GM21360 (cell line): ENCODE data around the gene EHHADH.

Experiments
- ATAC-seq: cut with Tn5 transposase; IDR thresholded peaks from one replicate; pipeline ENCODE4 v1.9.1; 2021; ENCODE audit warnings: mild to moderate bottlenecking, moderate library complexity; ENCODE audit not compliant: unreplicated experiment

The EHHADH gene

DNA sequence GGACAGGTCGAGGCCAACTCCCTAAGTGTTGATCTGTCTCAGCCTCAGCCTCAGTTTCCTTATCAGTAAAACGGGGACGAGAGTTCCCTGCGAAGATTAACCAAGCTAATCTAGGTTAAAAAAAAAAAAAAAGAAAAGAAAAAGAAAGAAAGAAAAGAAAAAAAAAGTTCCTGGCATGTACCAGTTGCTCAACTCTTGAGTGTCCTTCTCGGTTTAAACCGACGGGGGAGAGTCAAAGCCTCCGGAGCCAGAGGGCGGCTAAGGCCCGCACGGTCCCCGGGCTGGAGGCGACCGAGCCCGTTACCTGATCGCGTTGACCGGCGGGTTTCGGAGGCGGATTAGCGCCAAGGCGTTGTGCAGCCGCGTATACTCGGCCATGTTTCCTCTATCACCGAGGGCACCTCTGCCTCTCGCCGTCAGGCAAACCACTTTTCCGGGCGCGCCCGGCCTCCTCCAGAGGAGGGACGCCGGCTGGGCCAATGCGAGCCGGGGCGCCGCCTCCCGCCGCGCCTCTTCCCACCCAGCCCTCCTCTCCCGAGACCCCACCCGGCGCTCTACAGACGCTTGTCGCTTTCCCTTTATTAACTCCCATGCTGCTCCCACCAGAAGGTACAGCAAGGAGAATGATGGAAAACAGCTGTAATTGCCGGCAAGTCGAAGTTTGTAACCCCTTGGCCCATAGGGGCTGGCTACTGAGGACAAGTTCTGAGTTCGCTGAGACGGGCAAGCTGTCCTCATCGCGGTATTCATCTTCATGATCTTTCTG, at the start of gene EHHADH:
Gene EHHADH, minus strand, starts transcription at position 405 of the 766 bp plus-strand sequence. Its CDS starts 27 bp downstream, at position 378.
- ATAC-seq = no peak

DNA sequence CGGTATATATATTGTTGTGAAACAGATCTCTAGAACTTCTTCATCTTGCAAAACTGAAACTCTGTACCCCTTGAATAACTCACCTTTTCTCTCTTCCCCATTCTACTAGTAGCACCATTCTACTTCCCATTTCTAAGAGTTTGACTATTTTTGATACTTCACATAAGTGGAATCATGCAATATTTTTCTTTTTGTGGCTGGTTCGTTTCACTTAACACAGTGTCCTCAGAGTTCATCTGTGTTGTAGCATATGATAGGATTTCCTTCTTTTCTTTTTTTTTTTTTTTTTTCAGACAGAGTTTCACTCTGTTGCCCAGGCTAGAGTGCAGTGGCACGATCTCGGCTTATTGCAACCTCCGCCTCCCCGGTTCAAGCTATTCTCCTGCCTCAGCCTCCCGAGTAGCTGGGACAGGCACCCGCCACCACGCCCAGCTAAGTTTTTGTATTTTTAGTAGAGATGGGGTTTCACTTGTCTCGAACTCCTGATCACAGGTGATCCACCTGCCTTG, 46.1 kb upstream of the EHHADH start:
- ATAC-seq = peak; percentile 84

DNA sequence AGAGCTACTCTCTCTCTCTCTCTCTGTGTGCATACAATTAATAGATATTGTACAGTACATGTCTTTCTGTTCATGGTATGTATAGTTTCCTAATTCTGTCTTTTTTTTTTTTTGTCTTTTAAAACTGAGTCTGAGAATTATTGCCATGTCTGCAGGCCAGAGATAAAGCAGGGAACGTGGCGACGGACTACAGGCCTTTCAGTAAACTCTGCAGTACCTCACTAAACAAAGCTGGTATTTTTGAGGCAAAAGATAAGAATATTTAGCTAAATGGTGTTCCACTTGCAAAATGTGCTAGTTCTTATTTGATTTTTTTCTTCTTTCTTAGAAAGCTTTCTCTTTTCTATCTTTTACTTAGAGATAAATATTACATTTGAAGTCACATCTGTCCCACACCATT, 44.0 kb upstream of the EHHADH start:
- ATAC-seq = no peak

DNA sequence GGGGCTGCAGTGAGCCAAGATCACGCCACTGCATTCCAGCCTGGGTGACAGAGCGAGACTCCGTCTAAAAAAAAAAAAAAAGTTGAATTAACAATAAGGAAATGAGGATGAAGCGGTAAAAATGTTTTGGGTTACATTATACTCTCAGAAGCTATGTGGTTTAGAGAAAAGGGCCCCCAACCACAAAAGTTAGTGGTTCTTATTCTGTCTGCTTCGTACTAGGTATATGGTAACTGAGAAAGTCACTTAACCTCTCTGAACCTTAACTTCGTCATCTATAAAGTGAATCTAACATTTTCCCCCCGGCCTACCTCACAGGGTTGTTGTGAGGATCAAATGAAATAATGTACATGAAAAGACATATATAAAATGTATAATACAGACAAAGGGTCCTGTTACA, 38.4 kb upstream of the EHHADH start:
- ATAC-seq = no peak

DNA sequence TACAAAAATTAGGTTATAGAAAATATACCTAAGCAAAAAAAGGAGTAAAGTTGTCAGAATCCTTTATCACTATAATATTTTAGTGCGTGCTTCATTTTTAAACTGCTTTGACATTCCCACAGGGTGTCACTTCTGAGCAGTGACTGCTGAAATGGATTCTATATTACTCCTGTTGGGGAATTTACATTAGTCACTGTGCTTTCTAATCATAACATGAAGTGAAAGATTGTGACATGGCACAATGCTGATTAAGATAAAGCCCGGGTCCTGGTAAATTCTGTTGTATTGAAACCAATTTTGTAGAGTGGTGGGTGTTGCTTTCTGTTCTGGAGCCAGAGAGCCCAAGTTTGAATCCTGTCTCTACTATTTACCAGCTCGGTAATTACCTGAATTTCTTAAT, 36.4 kb upstream of the EHHADH start:
- no peak for ATAC-seq

DNA sequence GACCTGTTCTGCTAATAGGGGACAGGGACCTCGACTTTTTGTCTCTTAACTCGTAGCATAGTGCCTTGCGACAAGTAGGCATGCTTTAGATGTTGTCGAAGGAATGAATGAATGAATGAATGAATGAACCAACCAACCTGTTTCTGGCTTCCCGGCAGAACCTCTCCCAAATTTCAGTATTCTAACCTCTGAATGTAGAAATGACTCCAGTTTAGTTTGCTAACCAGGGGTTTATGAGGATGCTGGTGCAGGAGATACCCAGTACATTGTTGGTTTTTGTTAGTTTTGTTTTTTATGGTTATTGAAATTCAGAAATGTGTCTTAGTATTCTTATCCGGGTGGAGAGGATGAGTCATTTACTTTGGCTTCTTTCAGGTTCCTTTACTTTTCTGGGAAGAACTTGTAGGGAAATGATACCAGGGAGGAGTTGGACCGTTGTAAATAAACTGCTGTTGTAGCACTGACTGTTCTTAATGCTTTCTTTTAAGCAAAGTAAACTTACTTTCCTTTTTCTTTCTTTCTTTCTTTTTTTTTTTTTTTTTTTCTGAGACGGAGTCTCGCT, 29.6 kb upstream of the EHHADH start:
- no peak for ATAC-seq

DNA sequence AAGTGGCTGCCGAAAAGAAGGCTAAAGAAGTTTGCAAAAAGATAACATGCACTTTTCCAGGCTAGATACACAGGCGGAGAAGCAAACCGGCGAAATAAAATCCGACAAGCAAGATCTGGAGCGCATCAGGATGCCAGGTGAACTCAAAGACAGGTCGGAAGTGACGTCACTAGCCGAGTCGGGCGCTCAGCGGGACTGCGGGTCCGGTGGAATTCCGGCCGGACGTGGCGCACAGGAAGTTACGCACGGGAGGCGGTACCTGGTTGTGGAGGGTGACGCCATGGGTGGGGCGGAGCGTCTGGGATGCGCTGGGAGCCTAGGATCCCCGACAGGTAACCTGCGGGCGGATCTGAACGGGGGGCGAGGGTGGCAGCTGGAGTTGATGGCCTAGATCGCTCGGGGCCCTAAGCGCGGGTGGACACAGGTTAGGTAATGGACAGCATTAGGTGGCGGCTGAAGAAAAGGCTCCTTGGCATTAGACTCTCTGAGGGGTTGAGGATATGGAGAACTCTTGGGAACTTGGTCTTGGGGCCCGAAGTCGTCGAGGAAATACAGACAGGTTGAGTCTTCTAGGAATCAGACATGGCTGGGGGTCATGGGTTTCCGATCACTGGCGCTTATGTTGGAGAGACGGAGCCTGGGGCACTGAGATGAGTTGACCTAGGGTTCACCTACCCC, 29.0 kb upstream of the EHHADH start:
- peak; percentile 91 for ATAC-seq

DNA sequence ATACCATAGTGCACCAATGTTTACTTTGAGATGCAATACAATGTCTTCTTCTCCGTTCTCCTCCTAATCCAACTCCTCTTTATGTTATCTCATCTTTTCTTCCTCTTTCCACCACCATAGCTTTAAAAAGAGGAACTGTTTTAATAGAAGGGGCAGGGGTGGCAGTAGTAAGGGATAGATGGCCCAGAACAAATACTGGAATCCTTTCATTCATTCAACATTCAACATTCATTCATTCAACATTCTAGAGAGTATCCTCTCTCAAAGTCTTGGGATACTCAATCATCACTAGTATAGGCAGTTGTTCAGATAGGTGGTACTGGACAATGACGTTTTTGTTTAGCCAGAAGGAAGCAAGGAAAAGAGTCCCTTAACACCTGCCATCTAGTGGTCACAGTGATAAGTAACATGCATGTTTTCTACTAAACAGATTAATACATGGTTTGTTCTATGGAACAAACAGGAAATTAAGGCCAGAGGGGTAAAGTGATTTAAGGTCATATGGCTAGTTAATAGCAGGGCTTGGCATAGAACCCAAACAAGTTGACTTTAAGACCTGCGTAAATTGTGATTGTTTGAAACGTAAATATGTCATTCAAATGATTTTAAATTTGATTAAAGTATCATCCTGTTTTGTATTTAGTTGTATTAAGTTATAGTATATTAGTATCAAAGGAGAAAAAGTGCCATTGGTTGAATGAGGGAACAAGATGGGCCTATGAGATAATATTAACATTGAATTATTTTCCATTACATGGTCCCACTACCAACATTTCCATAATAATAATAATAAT, 26.9 kb upstream of the EHHADH start:
- ATAC-seq = no peak

DNA sequence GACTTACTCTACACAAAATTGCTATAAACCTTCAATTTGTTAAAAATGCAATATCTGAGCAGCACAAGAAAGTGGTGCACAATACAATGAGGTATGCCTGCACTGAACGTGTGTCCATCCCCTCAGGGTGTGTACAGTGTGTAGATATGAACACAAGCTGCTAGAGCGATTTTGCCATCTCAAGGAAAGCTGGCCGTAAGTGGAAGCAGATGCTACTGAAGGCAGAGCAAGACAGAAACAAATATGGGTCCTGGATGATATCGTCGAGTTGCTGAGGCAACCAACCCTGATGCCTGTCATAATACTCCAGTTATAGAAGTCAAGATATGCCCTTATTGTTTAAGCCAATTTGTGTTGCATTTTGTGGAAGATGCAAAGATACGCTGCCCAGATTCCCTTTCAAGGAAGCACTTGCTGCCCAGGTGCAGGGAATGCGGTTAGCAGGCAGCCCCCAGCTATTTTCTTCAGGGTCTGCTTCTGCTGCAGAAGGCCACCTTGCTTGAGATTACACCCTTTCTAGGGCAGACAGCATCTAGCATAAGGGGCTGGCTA, 25.8 kb upstream of the EHHADH start:
- ATAC-seq = no peak

DNA sequence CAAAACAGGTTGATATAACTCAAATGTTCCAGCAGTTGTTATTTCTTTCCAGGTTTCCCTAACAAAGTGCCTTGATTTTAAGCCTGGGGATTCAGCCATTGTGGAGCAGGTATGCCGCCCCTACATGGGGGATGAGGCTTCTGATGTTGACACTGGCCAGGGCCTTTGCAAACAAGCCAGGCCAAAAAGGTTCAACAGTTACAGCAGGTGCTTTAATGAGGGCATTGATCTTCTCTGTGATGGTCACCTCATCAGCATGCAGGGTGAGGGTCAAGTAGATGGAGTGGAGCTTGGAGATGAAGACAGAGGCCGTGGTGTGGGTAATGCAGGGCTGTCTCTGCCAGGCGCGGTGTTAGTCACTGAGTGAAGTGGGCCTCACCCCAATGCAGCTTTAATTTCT, 22.6 kb upstream of the EHHADH start:
- no peak for ATAC-seq

DNA sequence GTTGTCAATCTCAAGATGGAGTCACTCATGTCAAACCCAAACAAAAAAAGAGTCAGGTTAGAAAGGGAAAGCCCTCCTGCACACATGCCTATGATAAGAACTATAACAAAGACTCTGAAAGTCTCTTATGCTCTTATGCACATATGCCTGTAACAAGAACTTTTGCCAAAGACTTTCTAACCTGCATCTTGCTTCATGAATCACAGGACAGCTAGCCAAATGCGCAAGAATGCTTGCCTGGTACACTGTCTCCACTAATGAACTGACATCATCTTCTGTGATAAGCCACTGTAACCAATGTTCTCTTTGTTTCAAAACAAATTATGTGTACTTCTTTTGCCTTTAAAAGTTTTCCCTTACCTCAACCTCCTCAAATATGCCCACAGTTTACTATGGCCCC, 18.2 kb upstream of the EHHADH start:
- no peak for ATAC-seq

DNA sequence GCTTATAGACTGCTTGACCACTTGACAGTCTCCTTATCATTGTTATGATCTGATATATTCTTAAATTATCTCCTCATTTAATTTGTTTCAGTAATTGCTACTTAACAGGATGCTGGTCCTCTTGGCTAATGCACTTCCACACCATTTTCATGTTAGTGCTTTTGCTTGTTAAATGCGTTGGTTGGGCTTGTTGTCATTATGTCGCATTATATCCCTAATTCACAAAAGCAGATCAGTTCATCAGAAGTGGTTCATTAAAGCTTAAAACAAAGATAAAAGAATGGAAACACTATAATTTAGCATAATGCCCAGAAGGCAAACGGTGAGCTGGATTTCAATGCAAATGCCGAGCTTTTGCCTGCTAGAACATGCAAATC, 17.1 kb upstream of the EHHADH start:
- no peak for ATAC-seq

DNA sequence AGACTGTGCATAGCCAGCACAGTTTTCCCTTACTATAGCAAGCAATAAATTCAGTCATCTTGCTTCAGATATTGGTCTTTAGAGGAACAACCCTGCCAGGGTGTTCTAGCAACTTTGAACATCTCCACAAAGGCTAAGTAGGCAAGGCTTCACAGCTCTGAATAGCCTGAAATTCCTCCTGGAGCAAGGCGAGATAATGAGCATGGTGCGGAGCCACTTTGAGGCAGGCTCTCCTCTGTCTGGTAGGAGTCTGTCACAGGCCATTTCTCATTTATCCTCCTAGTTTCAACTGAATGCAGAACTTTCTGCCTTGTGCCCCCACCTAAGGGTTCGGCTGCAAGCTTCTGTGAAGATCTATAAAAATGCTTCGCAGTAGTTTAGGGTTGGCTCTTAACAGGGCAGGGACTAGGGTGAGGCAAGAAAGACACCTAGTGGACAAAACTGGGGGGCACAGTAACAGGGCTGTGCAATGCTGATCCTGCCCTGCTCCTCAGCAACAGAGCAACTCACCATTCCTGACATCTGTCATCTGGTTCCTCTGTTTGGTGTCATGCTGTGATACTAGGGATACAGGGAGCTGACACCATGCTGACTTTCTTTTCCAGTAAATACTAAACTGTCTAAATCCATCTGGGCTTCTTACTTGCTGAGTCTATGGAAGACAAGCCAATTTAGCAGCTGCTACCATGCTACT, 16.6 kb upstream of the EHHADH start:
- no peak for ATAC-seq

DNA sequence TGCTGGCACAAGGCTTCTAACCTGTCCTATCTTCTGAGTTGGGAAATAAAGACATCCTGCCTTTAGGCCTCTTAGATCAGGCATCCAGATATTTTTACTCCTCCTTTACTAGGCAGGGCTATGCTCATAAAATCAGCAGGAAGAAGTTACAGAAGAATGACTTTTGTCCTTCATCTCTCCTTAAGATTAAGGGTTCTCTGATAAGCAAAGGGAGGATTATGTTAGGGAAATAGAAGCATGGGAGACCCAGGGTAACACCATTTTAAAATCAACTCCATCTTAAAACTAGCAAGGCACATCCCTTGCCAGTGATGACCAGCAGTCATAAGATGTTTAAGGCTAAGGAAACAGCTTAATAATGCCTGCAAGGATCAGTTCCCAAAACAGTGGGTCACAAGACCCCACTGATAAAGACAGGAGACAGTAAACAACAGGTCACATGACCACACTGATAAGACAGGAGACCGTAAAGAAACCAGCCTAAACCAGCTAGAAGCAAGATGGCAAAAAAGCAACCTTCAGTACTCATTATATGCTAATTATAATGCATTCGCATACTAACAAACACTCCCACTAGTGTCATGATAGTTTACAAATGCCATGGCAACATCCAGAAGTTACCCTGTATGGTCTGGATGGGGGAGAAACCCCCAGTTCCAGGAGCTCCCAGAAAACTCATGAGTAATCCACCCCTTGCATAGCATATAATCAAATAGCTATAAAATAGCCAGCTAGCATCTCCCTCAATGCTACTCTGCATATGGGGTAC, 14.5 kb upstream of the EHHADH start:
- no peak for ATAC-seq

DNA sequence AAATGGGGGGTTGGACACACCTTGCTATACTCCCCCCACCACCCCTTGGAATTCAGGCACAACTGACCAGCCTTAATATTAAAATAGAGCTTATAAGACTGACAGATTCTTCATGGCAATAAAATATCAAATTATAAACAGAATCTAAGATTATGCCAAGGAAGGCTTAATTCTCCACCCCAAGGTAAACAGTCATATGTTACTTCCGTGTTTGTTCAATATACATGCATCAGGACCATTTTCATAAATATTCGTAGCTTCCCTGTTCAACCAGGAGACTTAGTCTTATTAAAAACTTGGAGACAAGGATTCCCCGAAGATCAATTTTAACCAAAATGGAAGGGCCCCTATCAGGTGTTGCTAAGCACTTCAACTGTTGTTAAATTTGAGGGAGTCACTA, 13.3 kb upstream of the EHHADH start:
- ATAC-seq = no peak

DNA sequence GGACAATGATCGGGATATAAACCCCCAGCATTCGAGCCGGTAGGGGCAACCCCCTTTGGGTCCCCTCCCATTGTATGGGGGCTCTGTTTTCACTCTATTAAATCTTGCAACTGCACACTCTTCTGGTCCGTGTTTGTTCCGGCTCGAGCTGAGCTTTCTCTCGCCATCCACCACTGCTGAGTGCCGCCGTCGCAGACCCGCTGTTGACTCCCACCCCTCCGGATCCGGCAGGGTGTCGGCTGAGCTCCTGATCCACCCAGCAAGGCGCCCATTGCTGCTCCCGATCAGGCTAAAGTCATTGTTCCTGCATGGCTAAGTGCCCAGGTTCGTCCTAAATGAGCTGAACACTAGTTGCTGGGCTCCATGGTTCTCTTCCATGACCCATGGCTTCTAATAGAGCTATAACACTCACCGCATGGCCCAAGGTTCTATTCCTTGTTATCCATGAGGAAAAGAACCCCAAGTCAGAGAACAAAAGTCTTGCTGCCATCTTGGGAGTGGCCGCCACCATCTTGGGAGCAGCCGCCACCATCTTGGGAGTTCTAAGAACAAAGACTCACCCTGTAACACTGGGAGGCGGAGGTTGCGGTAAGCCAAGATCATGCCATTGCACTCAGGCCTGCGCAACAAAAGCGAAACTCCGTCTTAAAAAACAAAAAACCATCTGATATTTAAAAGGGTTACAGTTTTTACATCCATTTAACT, 11.2 kb upstream of the EHHADH start:
- no peak for ATAC-seq

DNA sequence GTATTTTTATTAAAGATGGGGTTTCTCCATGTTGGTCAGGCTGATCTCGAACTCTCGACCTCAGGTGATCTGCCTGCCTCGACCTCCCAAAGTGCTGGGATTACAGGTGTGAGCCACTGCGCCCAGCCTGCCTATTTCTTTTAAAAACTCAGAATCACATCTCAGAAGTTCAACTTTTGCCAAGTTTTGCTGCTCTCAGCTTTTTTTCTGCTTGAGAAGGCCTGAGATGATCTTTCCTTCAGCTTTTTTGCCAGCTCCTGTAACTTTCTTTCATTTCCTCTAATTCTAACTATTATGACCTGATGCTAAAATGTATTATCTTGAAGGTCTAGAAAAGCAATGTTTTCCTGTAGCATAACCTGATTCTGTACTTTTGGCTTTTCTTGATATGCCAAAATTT, 9.6 kb upstream of the EHHADH start:
- ATAC-seq = no peak

DNA sequence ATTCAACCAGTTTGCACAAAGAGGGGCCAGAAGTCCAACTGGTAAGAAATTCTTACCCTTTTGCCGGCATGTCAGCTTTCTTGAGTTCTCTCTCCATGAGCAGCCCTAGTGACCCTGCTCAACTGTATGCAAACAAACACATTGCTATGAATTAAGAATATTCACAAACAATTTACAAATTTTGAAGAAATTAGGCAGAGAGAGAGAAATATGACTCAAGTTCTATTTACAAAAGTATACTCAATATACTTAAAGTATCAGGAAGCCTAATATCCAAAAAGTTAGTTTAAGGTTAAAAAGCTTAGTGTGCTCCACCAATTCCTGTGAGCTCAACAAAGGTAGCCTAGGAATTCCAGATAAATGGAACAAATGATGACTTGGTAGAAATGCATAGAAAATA, 3.5 kb upstream of the EHHADH start:
- no peak for ATAC-seq

DNA sequence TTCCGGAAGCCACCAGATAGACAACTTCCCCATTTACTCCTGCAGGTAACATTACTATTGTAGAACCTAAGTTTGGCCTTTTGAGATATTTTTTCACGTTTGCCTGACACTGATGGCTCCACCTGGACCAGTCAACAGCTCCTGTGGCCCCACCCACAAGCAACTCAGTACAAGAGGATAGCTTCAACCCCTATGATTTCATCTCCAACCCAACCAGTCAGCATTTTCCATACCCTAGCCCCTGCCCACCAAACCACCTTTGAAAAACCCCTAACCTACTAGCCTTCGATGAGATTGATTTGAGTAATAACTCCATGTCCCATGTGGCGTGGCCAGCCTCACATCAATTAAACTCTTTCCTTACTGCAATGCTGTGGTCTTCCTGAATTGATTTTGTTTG, 950 bp upstream of the EHHADH start:
- no peak for ATAC-seq
